Calu3 (cell line): ENCODE results near the gene TECR. TPM values are rescaled to one million over a fixed set of nuclear protein-coding genes. Genes with fewer than 3 reads are reported as not detected.
"Not testable (repeated sequence)": the region's sequence is repeated elsewhere in the genome, so short reads cannot be mapped to it uniquely, and the experiment has no call there.

Experiments
- BruUV-seq: library from RNA; stranded (reverse); fragments of 400-500 nt; replicated peaks from 2 replicates; lab custom pipeline; 2021; lab: Mats Ljungman, UMichigan
- CTCF ChIA-PET: fragments of 300-600 bp; sonication (Branson Sonifier 250); formaldehyde crosslinking; loops from one replicate; lab custom pipeline; 2022; ENCODE audit warnings: antibody characterized with exemption; lab: Charles Lee
- DNase-seq: peaks from one replicate; pipeline ENCODE4 v3.0.0; 2022
- H3K27ac Mint-ChIP-seq: one replicate; pipeline ENCODE4 v1.8.0; 2022; ENCODE audit warnings: mixed read lengths; ENCODE audit not compliant: unreplicated experiment
- H3K27me3 Mint-ChIP-seq: one replicate; pipeline ENCODE4 v1.8.0; 2022; ENCODE audit warnings: mixed read lengths; ENCODE audit not compliant: unreplicated experiment
- H3K36me3 Mint-ChIP-seq: one replicate; pipeline ENCODE4 v1.8.0; 2022; ENCODE audit warnings: mild to moderate bottlenecking, moderate library complexity, mixed read lengths; ENCODE audit not compliant: insufficient read depth, unreplicated experiment
- H3K4me1 Mint-ChIP-seq: one replicate; pipeline ENCODE4 v1.8.0; 2022; ENCODE audit warnings: mild to moderate bottlenecking, low read depth, mixed read lengths; ENCODE audit not compliant: unreplicated experiment
- H3K4me3 Mint-ChIP-seq: one replicate; pipeline ENCODE4 v1.8.0; 2022; ENCODE audit warnings: mild to moderate bottlenecking, low read depth, moderate library complexity, mixed read lengths; ENCODE audit not compliant: unreplicated experiment
- H3K9me3 Mint-ChIP-seq: one replicate; pipeline ENCODE4 v1.8.0; 2022; ENCODE audit warnings: low read depth, mixed read lengths; ENCODE audit not compliant: unreplicated experiment
- intact Hi-C: fragments of 100-400 bp; cut with micrococcal nuclease; formaldehyde crosslinking; loops from one replicate; pipeline ENCODE4 v1.10.0; 2022; ENCODE audit not compliant: unreplicated experiment
- microRNA-seq: library from miRNA; unstranded; fragments of <30 nt; microRNA quantifications from one replicate; pipeline ENCODE4 v1.2.0, GENCODE V29; 2022
- total RNA-seq: library from RNA; stranded (reverse); gene quantifications from 2 replicates; pipeline ENCODE4 v1.2.3, GENCODE V29; 2022
- TF ChIP-seq, protein P1 (sequence below): fragments of 200-600 bp; IDR thresholded peaks from one replicate; pipeline ENCODE4 v1.8.0; 2022; ENCODE audit warnings: antibody characterized with exemption; ENCODE audit not compliant: unreplicated experiment

TECR gene
- total RNA-seq, 1 experiment from 2014 or later = 162 TPM

DNA sequence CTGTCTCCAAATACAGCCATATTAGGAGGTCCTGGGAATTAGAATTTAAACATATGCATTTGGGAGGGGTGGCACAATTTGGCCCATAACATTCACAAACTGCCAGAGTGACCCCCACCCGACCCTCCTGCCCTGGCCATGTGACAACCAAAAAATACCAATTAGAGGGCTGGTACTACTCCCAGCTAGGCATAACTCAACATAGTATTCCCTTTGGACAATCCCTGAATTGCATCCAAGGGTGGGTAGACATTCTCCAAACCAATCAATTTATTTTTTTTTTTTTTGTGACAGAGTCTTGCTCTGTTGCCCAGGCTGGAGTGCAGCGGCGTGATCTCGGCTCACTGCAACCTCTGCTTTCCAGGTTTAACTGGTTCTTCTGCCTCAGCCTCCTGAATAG, 83.3 kb downstream of the TECR start:
- no peaks in the 10 kb centered on the region for H3K36me3 Mint-ChIP-seq
- no peak for DNase-seq
- BruUV-seq = no TSS peak
- H3K4me1 Mint-ChIP-seq = no peaks in the 10 kb centered on the region
- H3K27me3 Mint-ChIP-seq = peaks cover 9% of the 10 kb centered on the region
- TF ChIP-seq, protein P1, sequence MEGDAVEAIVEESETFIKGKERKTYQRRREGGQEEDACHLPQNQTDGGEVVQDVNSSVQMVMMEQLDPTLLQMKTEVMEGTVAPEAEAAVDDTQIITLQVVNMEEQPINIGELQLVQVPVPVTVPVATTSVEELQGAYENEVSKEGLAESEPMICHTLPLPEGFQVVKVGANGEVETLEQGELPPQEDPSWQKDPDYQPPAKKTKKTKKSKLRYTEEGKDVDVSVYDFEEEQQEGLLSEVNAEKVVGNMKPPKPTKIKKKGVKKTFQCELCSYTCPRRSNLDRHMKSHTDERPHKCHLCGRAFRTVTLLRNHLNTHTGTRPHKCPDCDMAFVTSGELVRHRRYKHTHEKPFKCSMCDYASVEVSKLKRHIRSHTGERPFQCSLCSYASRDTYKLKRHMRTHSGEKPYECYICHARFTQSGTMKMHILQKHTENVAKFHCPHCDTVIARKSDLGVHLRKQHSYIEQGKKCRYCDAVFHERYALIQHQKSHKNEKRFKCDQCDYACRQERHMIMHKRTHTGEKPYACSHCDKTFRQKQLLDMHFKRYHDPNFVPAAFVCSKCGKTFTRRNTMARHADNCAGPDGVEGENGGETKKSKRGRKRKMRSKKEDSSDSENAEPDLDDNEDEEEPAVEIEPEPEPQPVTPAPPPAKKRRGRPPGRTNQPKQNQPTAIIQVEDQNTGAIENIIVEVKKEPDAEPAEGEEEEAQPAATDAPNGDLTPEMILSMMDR = no peak
- H3K27ac Mint-ChIP-seq = no peak overlapping the region
- CTCF ChIA-PET = no interaction called here
- no peak overlapping the region for H3K4me3 Mint-ChIP-seq
- intact Hi-C loops = no loop called here
- H3K9me3 Mint-ChIP-seq = peaks cover 7% of the 10 kb centered on the region

DNA sequence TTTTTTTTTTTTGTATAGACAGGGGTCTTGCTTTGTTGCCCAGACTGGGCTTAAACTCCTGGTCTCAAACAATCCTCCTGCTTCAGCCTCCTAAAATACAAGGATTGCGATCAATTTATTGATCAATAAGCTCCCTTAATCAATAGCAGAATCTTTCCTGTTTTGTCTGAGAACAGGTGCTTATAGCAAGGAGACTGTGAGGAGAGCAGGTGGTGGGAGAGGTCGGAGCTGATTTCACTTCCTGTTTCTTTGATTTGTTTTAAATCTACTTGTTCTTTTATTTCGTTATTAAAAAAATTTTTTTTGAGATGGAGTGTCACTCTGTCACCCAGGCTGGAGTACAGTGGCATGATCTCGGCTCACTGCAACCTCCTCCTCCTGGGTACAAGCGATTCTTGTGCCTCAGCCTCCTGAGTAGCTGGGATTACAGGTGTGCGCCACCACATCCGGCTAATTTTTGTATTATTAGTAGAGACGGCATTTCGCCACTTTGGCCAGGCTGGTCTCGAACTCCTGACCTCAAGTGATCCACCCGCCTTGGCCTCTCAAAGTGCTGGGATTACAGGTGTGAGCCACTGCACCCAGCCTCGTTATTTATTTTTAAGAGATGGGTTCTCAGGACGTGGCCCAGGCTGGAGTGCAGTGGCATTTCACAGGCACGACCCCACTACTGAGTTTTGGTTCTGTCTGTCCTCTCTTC, 84.2 kb downstream of the TECR start:
- H3K27me3 Mint-ChIP-seq, intact Hi-C loops, BruUV-seq, H3K36me3 Mint-ChIP-seq, H3K27ac Mint-ChIP-seq, H3K4me3 Mint-ChIP-seq, CTCF ChIA-PET, H3K4me1 Mint-ChIP-seq, H3K9me3 Mint-ChIP-seq, DNase-seq: not testable (repeated sequence)

DNA sequence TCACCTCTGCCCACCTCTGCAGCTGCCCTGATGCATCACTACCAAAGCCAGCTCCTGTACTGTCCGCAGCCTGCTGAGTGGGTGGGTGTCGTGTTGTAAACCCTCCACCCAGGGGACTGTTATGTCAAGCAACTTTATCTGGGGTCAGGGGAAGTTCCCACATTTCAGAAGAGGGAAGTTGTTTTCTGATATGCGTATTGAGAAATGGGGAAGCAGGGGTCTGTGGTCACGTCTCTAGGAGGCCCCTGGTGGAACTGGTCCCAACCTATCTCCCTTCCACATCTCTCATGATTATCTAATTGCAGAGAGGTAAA, 84.7 kb downstream of the TECR start:
- no peak for DNase-seq
- no TSS peak for BruUV-seq
- H3K9me3 Mint-ChIP-seq = peaks cover 8% of the 10 kb centered on the region
- peaks cover 9% of the 10 kb centered on the region for H3K27me3 Mint-ChIP-seq
- TF ChIP-seq, protein P1 = no peak
- no peak overlapping the region for H3K27ac Mint-ChIP-seq
- H3K36me3 Mint-ChIP-seq = no peaks in the 10 kb centered on the region
- H3K4me1 Mint-ChIP-seq = no peaks in the 10 kb centered on the region
- no peak overlapping the region for H3K4me3 Mint-ChIP-seq
- CTCF ChIA-PET = no interaction called here
- intact Hi-C loops = no loop called here

Small RNAs within 50 kb of the gene (microRNA-seq; reads per million reads assigned to microRNA genes)
- not detected for gene MIR639

Other genes with a start within 250 kb of the TECR start
- gene ADGRE5, start 148.2 kb upstream of the TECR start, total RNA-seq = 72.0 and 90.5 TPM in 2 replicates
- 96.1 and 104 TPM in 2 replicates for gene DDX39A, start 110.3 kb upstream of the TECR start, total RNA-seq
- 138 and 139 TPM in 2 replicates for gene PKN1, start 96.3 kb upstream of the TECR start, total RNA-seq
- gene PTGER1, start 54.2 kb upstream of the TECR start, total RNA-seq = 1.2 and 1.3 TPM in 2 replicates
- 134 and 139 TPM in 2 replicates for gene GIPC1, start 33.5 kb upstream of the TECR start, total RNA-seq
- 159 and 161 TPM in 2 replicates for gene DNAJB1, start 11.2 kb upstream of the TECR start, total RNA-seq
- gene NDUFB7, start 42.5 kb downstream of the TECR start, total RNA-seq = 107 and 111 TPM in 2 replicates
- gene CLEC17A, start 53.5 kb downstream of the TECR start, total RNA-seq = not detected in 2 replicates
- gene ADGRE3, start 145.2 kb downstream of the TECR start, total RNA-seq = not detected in 2 replicates
- gene ZNF333, start 160.5 kb downstream of the TECR start, total RNA-seq = 5.1 and 5.8 TPM in 2 replicates
- 0.54 TPM in 1 of 2 replicates, not detected in the other for gene ADGRE2, start 249.0 kb downstream of the TECR start, total RNA-seq